Neural progenitor cell (in vitro differentiated cells): Measurements from ENCODE around the gene LDLRAD4.

Source experiments
- EZH2phosphoT487 ChIP-seq: fragments of 200-600 bp; sonication (generic); IDR thresholded peaks from 2 replicates; pipeline ENCODE4 v1.6.1; 2017; ENCODE audit warnings: antibody characterized with exemption
- TF ChIP-seq, protein P1 (sequence below): fragments of 200-600 bp; sonication (generic); IDR thresholded peaks from 2 replicates; pipeline ENCODE4 v1.5.1; 2017; ENCODE audit warnings: antibody characterized with exemption, mild to moderate bottlenecking

DNA sequence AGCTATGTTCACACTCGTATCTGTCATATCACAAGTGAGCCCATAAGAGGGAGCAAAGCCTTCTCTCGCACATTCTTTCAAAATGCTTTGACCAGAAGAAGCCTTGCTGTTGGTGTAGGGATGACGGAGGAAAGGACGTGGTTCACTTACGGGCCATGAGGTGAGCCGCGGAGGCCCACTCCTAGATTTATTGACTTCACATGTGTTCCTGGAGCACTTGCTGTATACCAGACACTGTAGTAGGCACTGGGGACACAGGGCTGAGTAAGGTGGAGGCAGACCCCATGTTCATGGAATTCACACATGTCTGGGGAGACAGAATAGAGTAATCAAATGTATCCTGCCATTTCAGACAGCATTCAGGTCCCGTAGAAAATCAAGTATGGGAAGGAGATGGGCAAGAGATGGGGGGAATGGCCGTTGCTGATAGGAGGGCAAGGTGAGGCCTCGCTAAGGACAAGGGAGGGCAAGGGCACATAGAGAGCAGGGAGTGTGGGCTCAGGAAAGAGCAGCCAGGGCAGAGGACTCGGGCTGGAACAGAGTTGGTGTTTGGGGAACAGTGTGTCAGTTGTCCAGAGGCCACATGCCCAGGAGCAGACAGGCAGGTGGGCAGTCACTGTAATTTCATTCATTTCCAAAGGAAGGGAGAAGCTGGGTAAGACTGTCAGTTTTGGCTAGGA is 182.2 kb downstream of the LDLRAD4 start:
- TF ChIP-seq, protein P1, sequence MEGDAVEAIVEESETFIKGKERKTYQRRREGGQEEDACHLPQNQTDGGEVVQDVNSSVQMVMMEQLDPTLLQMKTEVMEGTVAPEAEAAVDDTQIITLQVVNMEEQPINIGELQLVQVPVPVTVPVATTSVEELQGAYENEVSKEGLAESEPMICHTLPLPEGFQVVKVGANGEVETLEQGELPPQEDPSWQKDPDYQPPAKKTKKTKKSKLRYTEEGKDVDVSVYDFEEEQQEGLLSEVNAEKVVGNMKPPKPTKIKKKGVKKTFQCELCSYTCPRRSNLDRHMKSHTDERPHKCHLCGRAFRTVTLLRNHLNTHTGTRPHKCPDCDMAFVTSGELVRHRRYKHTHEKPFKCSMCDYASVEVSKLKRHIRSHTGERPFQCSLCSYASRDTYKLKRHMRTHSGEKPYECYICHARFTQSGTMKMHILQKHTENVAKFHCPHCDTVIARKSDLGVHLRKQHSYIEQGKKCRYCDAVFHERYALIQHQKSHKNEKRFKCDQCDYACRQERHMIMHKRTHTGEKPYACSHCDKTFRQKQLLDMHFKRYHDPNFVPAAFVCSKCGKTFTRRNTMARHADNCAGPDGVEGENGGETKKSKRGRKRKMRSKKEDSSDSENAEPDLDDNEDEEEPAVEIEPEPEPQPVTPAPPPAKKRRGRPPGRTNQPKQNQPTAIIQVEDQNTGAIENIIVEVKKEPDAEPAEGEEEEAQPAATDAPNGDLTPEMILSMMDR, result no peak
- TF ChIP-seq EZH2phosphoT487, result no peak
